ENCODE results near the gene MRPS25. TPM values are rescaled to one million over a fixed set of nuclear protein-coding genes. Genes with fewer than 3 reads are reported as not detected.

The MRPS25 gene
- total and polyA plus RNA-seq, 2 donors (not counting 3 experiments of a cell fraction or from before 2014, with no cell fraction given): 32.5 to 68.7 TPM

DNA sequence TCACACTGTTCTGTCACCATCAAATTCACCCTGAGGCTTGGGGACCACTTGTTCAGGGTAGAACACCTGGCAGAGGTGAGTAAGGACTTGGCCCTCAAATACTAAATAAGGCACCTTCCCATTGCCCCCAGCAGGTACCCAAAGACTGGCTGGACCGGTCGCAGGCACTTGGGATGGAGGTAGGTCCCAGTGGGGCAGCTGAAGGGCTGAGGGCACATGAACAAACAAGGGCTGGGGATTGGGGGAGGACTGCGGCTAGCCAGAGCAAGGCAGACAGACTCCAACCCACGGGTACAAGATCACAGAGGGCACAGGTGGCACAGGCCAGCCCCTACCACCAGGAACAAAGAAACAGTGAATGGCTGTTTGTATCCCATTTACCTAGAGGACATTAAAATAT is 1.9 kb downstream of the MRPS25 start:
- dilution Hi-C loops (cut with MboI; ENCODE audit: extremely low pct_ligation_motif_present, low sequenced_read_pairs) (no loop called here), intact Hi-C loops (cut with micrococcal nuclease) (no loop called here)
- Histone ChIP-seq H4K20me1 (replicated peaks; ENCODE audit: control insufficient read depth, extremely low read depth, insufficient read depth, low read length) (no peaks in the 10 kb centered on the region), H3K27me3 (ENCODE audit: control insufficient read depth in 2 of 2, insufficient read depth in 2 of 2, low read length in 2 of 2) (no peaks in the 10 kb centered on the region), H3K79me2 (ENCODE audit: control insufficient read depth, insufficient read depth, low read length) (peaks cover 39% of the 10 kb centered on the region), H2AFZ (ENCODE audit: low read depth, low read length) (no peak overlapping the region), H3K9ac (replicated peaks; ENCODE audit: extremely low read depth, insufficient read depth, low read length) (no peak overlapping the region), H3K4me2 (ENCODE audit: insufficient read depth, low read length) (no peak overlapping the region), H3K4me1 (ENCODE audit: control insufficient read depth, extremely low read depth, insufficient read depth, low read length) (peaks cover 10% of the 10 kb centered on the region), H3K9me1 (replicated peaks; ENCODE audit: control insufficient read depth, extremely low read depth, insufficient read depth, low read length) (no peaks in the 10 kb centered on the region), H3K27ac (ENCODE audit: insufficient read depth, low read depth, low read length) (no peak overlapping the region), H3K4me3 (replicated peaks in 1 of 3; ENCODE audit: insufficient read depth in 1 of 3, low read depth in 1 of 3, low read length in 3 of 3) (no peak overlapping the region), H3K36me3 (ENCODE audit: control insufficient read depth in 2 of 2, extremely low read depth in 1 of 2, insufficient read depth in 2 of 2, low read length in 2 of 2) (peaks cover 3 to 6% of the 10 kb centered on the region in 2 experiments), H3K9me3 (replicated peaks; ENCODE audit: control insufficient read depth, insufficient read depth, low read length) (no peaks in the 10 kb centered on the region)
- ChIA-PET POLR2A (no interaction called here), CTCF (interaction anchor here (0.7 kb wide), 1 partner anchor 12 kb away, joined by 4 read pairs; no protein-coding TSS in a partner anchor)
- TF ChIP-seq POLR2AphosphoS5 (IDR thresholded peaks at IDR 0.05; ENCODE audit: insufficient read depth, low read depth, low read length): no peak
- TF ChIP-seq FOS (IDR thresholded peaks at IDR 0.05; ENCODE audit: borderline replicate concordance, insufficient read depth, low read length): no peak
- TF ChIP-seq, protein P1, sequence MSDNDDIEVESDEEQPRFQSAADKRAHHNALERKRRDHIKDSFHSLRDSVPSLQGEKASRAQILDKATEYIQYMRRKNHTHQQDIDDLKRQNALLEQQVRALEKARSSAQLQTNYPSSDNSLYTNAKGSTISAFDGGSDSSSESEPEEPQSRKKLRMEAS (IDR thresholded peaks at IDR 0.05; ENCODE audit: insufficient read depth, insufficient read length): no peak
- TF ChIP-seq POLR2A (IDR thresholded peaks at IDR 0.05; ENCODE audit: low read depth, low read length): no peak
- TF ChIP-seq, protein P2, sequence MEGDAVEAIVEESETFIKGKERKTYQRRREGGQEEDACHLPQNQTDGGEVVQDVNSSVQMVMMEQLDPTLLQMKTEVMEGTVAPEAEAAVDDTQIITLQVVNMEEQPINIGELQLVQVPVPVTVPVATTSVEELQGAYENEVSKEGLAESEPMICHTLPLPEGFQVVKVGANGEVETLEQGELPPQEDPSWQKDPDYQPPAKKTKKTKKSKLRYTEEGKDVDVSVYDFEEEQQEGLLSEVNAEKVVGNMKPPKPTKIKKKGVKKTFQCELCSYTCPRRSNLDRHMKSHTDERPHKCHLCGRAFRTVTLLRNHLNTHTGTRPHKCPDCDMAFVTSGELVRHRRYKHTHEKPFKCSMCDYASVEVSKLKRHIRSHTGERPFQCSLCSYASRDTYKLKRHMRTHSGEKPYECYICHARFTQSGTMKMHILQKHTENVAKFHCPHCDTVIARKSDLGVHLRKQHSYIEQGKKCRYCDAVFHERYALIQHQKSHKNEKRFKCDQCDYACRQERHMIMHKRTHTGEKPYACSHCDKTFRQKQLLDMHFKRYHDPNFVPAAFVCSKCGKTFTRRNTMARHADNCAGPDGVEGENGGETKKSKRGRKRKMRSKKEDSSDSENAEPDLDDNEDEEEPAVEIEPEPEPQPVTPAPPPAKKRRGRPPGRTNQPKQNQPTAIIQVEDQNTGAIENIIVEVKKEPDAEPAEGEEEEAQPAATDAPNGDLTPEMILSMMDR (IDR thresholded peaks at IDR 0.05; ENCODE audit: extremely low read depth in 1 of 2, insufficient read depth in 1 of 2, low read depth in 1 of 2, low read length in 2 of 2): no peak
- no peak for TF ChIP-seq EZH2 (IDR thresholded peaks at IDR 0.05; ENCODE audit: borderline replicate concordance, low read depth, low read length, severe bottlenecking)
- no peak for TF ChIP-seq MYC (IDR thresholded peaks at IDR 0.05; ENCODE audit: low read depth, low read length)
- TF ChIP-seq JUN (IDR thresholded peaks at IDR 0.05; ENCODE audit: borderline replicate concordance, insufficient read depth, insufficient read length, low read depth): no peak
- TF ChIP-seq GATA2 (IDR thresholded peaks at IDR 0.05; ENCODE audit: insufficient read depth, insufficient read length, low read depth, low read length): no peak
- no peak for FAIRE-seq
- DNase-seq (ENCODE audit: low read depth, low spot score): no peak
- no TSS peak for BruUV-seq (replicated peaks)

All from endothelial cell of umbilical vein (primary cell).